Gastroesophageal sphincter (tissue), 4 donors: ENCODE measurements around the gene NEURL1. TPM values are rescaled to one million over a fixed set of nuclear protein-coding genes. Genes with fewer than 3 reads are reported as not detected.
A peak's percentile ranks its signal among the peaks of the same experiment; 100 is the strongest.

Source experiments
- ATAC-seq: fragments of 150-250 bp; one replicate; pipeline ENCODE4 v1.9.1; 2016; ENCODE audit warnings: mild to moderate bottlenecking, moderate library complexity
- H3K27ac ChIP-seq, 4 donors: fragments of 200-600 bp; sonication (generic) in 3 of 4; 1 replicate in 3 of 4; 2 replicates in 1 of 4; pipeline ENCODE4 v1.5.1; 2016 to 2019
- H3K27me3 ChIP-seq: fragments of 200-600 bp; sonication (generic); one replicate; pipeline ENCODE4 v1.5.1; 2019
- H3K36me3 ChIP-seq, 2 donors: fragments of 200-600 bp; sonication (generic); one replicate each; pipeline ENCODE4 v1.5.1; 2019; ENCODE audit warnings: control low read depth in 1 of 2
- H3K4me1 ChIP-seq, 3 donors: fragments of 200-600 bp; sonication (generic); 1 replicate in 2 of 3; 2 replicates in 1 of 3; pipeline ENCODE4 v1.5.1; 2016 to 2019; ENCODE audit warnings: control low read depth in 2 of 3
- H3K4me3 ChIP-seq, 2 donors: fragments of 200-600 bp; sonication (generic); one replicate each; pipeline ENCODE4 v1.5.1; 2019; ENCODE audit warnings: mild to moderate bottlenecking in 1 of 2, moderate library complexity in 1 of 2
- H3K9me3 ChIP-seq, 3 donors: fragments of 200-600 bp; sonication (generic); one replicate each; pipeline ENCODE4 v1.5.1; 2017 to 2019; ENCODE audit warnings: control low read depth in 2 of 3
- CTCF ChIP-seq, 4 experiments: fragments of 200-600 bp in 2 of 4; fragments of 450-650 bp in 2 of 4; sonication (generic) in 1 of 4; IDR thresholded peaks; one replicate each; pipeline ENCODE4 v1.5.1; 2017 to 2019; ENCODE audit warnings: antibody characterized with exemption in 4 of 4, mild to moderate bottlenecking in 2 of 4, moderate library complexity in 2 of 4
- EP300 ChIP-seq: sonication (generic); formaldehyde crosslinking; IDR thresholded peaks from one replicate; pipeline ENCODE4 v1.6.1; 2017; ENCODE audit warnings: antibody characterized with exemption, mild to moderate bottlenecking
- POLR2A ChIP-seq, 2 donors: fragments of 450-650 bp; IDR thresholded peaks; one replicate each; pipeline ENCODE4 v1.6.1; 2017; ENCODE audit warnings: antibody characterized with exemption in 2 of 2, mild to moderate bottlenecking in 2 of 2, moderate library complexity in 1 of 2
- POLR2AphosphoS5 ChIP-seq: sonication (generic); formaldehyde crosslinking; IDR thresholded peaks from one replicate; pipeline ENCODE4 v1.6.1; 2017; ENCODE audit warnings: antibody characterized with exemption
- WGBS, 2 donors: methylation state at CpG; one replicate each; pipeline ENCODE4 v1.1.5; 2018; ENCODE audit warnings: low coverage in 1 of 2; 5-methylcytosine and 5-hydroxymethylcytosine counted together
- total RNA-seq, 4 donors: library from RNA; depleted of rRNA; stranded (reverse); fragments of >200 nt; gene quantifications; one replicate each; pipeline ENCODE4 v1.1.0, GENCODE V29; 2016

The NEURL1 gene
- total RNA-seq, 4 donors from 2014 or later, result 0.15 to 0.27 (median 0.19) TPM; not detected in 1

GRCh38 chr10:103562383-103562782 is 68.9 kb downstream of the NEURL1 start:
- H3K4me3 ChIP-seq, result no peak overlapping the region
- 78 to 87% methylated on average over 3 of the region's 4 CpGs for WGBS, 2 donors
- no peak for ATAC-seq
- H3K27ac ChIP-seq, result no peak overlapping the region
- no peaks in the 10 kb centered on the region for H3K4me1 ChIP-seq
- peaks cover 11% of the 10 kb centered on the region for H3K27me3 ChIP-seq
- H3K36me3 ChIP-seq, result no peaks in the 10 kb centered on the region
- no peak for TF ChIP-seq POLR2AphosphoS5
- no peak for TF ChIP-seq EP300
- no peak for TF ChIP-seq CTCF (IDR thresholded peaks at IDR 0.05)
- TF ChIP-seq POLR2A (IDR thresholded peaks at IDR 0.05), result no peak
- no peaks in the 10 kb centered on the region for H3K9me3 ChIP-seq

- Histone ChIP-seq H3K4me1 (no peaks in the 10 kb centered on the region), H3K27ac (no peak overlapping the region), H3K9me3 (no peaks in the 10 kb centered on the region), H3K4me3 (no peak overlapping the region), H3K36me3 (no peaks in the 10 kb centered on the region), H3K27me3 (peaks cover 11% of the 10 kb centered on the region)
- WGBS, 2 donors, result 78 to 100% methylated on average over 2 to 3 of the region's 7 CpGs
- TF ChIP-seq POLR2A (IDR thresholded peaks at IDR 0.05) (no peak), CTCF (IDR thresholded peaks at IDR 0.05) (no peak), EP300 (no peak), POLR2AphosphoS5 (no peak)
- ATAC-seq, result no peak
These were observed 70.0 kb downstream of the NEURL1 start for GRCh38 chr10:103563231-103564115.

GRCh38 chr10:103564116-103564501 is 70.6 kb downstream of the NEURL1 start:
- Histone ChIP-seq H3K27ac (no peak overlapping the region), H3K9me3 (no peaks in the 10 kb centered on the region), H3K4me3 (no peak overlapping the region), H3K4me1 (no peaks in the 10 kb centered on the region), H3K27me3 (peaks cover 11% of the 10 kb centered on the region), H3K36me3 (no peaks in the 10 kb centered on the region)
- no peak for ATAC-seq
- WGBS, 2 donors, result no CpG with 5 or more reads among the region's 7 CpGs
- no peak for TF ChIP-seq CTCF (IDR thresholded peaks at IDR 0.05)
- TF ChIP-seq POLR2A (IDR thresholded peaks at IDR 0.05), result no peak
- TF ChIP-seq EP300, result no peak
- TF ChIP-seq POLR2AphosphoS5, result no peak

GRCh38 chr10:103564776-103565520 is 71.4 kb downstream of the NEURL1 start:
- Histone ChIP-seq H3K4me3 (no peak overlapping the region), H3K36me3 (no peaks in the 10 kb centered on the region), H3K27ac (no peak overlapping the region), H3K4me1 (no peaks in the 10 kb centered on the region), H3K27me3 (peaks cover 11% of the 10 kb centered on the region), H3K9me3 (no peaks in the 10 kb centered on the region)
- ATAC-seq, result no peak
- no peak for TF ChIP-seq POLR2AphosphoS5
- peak in 3 of 4 experiments; percentile 14 to 49 (median 15) for TF ChIP-seq CTCF (IDR thresholded peaks at IDR 0.05)
- TF ChIP-seq POLR2A (IDR thresholded peaks at IDR 0.05), result no peak
- no peak for TF ChIP-seq EP300
- WGBS, 2 donors, result 53 to 80% methylated on average over 2 to 3 of the region's 12 CpGs
